ENCODE data around the gene AIMP1. TPM values are rescaled to one million over a fixed set of nuclear protein-coding genes. Genes with fewer than 3 reads are reported as not detected.

Gene AIMP1
- total RNA-seq, 2 donors from 2014 or later: 12.6 to 37.3 TPM

GRCh38 chr4:106323119-106323518 lies 6.8 kb downstream of the AIMP1 start:
- Histone ChIP-seq H3K27ac (no peak overlapping the region), H3K4me1 (ENCODE audit: control insufficient read depth in 1 of 2, low read depth in 2 of 2) (peaks cover 13 to 31% of the 10 kb centered on the region in 2 donors), H3K27me3 (replicated peaks; ENCODE audit: insufficient read depth) (no peaks in the 10 kb centered on the region), H3K9me3 (no peaks in the 10 kb centered on the region), H3K4me3 (no peak overlapping the region), H3K36me3 (peaks cover 15% of the 10 kb centered on the region)
- TF ChIP-seq, protein P1, sequence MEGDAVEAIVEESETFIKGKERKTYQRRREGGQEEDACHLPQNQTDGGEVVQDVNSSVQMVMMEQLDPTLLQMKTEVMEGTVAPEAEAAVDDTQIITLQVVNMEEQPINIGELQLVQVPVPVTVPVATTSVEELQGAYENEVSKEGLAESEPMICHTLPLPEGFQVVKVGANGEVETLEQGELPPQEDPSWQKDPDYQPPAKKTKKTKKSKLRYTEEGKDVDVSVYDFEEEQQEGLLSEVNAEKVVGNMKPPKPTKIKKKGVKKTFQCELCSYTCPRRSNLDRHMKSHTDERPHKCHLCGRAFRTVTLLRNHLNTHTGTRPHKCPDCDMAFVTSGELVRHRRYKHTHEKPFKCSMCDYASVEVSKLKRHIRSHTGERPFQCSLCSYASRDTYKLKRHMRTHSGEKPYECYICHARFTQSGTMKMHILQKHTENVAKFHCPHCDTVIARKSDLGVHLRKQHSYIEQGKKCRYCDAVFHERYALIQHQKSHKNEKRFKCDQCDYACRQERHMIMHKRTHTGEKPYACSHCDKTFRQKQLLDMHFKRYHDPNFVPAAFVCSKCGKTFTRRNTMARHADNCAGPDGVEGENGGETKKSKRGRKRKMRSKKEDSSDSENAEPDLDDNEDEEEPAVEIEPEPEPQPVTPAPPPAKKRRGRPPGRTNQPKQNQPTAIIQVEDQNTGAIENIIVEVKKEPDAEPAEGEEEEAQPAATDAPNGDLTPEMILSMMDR (IDR thresholded peaks at IDR 0.05): no peak
- ATAC-seq (ENCODE audit: insufficient number of reproducible peaks, low FRiP score, low read depth) (no peak), DNase-seq (ENCODE audit: low spot score) (no peak)

DNA sequence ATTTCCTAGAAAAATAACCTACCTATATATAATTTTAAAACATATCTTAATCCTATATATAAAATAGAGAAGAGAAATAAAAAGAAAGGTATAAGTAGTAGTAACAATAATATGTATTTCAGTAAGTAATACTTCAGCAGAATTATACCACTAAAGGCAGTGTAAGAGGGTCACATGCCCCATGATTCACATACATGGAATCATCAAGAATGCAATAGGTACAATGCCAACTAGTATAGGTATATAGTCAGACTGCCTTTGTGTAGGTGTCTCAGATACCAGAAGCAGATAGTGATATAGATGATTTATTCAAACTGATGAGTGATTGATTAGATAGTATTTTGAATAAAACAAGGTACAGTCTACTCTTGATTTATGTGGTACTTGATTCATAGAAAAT lies 9.4 kb downstream of the AIMP1 start:
- Histone ChIP-seq H3K4me1 (ENCODE audit: control insufficient read depth in 1 of 2, low read depth in 2 of 2) (peaks cover 11 to 14% of the 10 kb centered on the region in 2 donors), H3K27me3 (replicated peaks; ENCODE audit: insufficient read depth) (no peaks in the 10 kb centered on the region), H3K36me3 (peaks cover 22% of the 10 kb centered on the region), H3K27ac (no peak overlapping the region), H3K4me3 (no peak overlapping the region), H3K9me3 (no peaks in the 10 kb centered on the region)
- DNase-seq (ENCODE audit: low spot score): no peak
- ATAC-seq (ENCODE audit: insufficient number of reproducible peaks, low FRiP score, low read depth): no peak
- TF ChIP-seq, protein P1 (IDR thresholded peaks at IDR 0.05): no peak

DNA sequence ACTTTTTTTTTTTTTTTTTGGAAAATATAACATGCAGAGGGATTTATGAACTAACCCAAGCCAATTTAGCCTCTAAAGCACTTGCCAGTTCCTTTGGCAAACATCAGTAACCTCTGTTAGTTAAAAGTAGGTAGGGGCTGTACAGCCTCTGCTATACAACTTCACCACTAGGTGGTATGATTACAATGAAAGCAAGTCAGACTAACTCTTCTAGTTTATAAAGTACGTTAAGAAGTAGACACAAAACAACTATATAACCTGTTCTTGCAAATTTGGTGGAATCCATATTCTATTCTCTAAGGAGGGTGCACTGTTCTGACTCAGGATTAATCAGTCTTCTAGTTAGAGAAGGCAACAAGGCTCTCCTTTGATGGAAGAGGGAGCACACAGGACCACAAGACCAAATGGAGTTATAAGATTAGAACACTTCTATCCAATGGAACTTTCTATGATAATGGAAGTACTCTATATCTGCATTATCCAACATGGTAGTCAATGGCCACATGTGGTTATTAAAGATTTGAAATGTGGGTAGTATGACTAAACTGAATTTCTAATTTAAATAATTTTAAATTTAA lies 12.8 kb downstream of the AIMP1 start:
- peaks cover 41% of the 10 kb centered on the region for H3K36me3 ChIP-seq
- peaks cover 0 to 4% of the 10 kb centered on the region in 2 donors for H3K4me1 ChIP-seq (ENCODE audit: control insufficient read depth in 1 of 2, low read depth in 2 of 2)
- H3K4me3 ChIP-seq: no peak overlapping the region
- DNase-seq (ENCODE audit: low spot score): no peak
- H3K9me3 ChIP-seq: no peaks in the 10 kb centered on the region
- H3K27me3 ChIP-seq (replicated peaks; ENCODE audit: insufficient read depth): no peaks in the 10 kb centered on the region
- H3K27ac ChIP-seq: no peak overlapping the region
- no peak for ATAC-seq (ENCODE audit: insufficient number of reproducible peaks, low FRiP score, low read depth)
- TF ChIP-seq, protein P1 (IDR thresholded peaks at IDR 0.05): peak; percentile 56

GRCh38 chr4:106333186-106333585 lies 16.8 kb downstream of the AIMP1 start:
- Histone ChIP-seq H3K27me3 (replicated peaks; ENCODE audit: insufficient read depth) (no peaks in the 10 kb centered on the region), H3K36me3 (peaks cover 42% of the 10 kb centered on the region), H3K4me1 (ENCODE audit: control insufficient read depth in 1 of 2, low read depth in 2 of 2) (no peaks in the 10 kb centered on the region), H3K9me3 (no peaks in the 10 kb centered on the region), H3K4me3 (no peak overlapping the region), H3K27ac (no peak overlapping the region)
- ATAC-seq (ENCODE audit: insufficient number of reproducible peaks, low FRiP score, low read depth) (no peak), DNase-seq (ENCODE audit: low spot score) (no peak)
- TF ChIP-seq, protein P1 (IDR thresholded peaks at IDR 0.05): no peak

DNA sequence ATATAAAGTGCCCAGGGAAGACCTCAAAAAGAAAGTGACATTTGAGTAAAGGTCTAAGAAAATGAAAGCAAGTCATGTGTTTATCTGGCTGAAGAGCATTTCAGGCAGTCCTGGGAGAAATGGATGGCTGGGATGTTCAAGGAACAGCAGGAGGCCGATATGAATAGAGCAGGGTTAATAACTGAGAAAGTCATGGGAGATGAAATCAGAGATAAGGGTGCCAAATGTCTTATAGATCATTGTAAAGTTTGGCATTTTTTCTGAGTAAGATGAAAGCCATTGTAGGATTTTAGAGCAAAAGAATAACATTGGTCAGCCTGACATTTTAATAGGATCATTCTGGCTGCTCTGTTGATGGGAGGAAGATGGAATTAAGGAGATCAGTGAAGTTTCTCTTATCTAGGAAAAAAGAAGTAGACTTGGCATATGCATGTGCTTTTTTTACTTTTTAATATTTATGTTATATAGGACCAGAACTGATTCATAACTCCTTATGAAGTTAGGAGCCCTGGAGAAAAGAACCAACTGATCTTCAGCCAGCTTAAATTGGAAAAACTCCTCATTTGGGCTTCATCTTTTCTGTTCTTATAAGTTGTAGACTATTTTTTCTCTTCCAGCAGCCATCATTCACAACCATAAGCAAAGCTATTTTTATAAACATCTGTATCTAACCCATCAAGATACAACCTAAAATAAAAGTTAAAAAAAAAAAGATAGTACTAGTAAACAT lies 18.6 kb downstream of the AIMP1 start:
- Histone ChIP-seq H3K27ac (no peak overlapping the region), H3K4me1 (ENCODE audit: control insufficient read depth in 1 of 2, low read depth in 2 of 2) (no peaks in the 10 kb centered on the region), H3K36me3 (peaks cover 44% of the 10 kb centered on the region), H3K27me3 (replicated peaks; ENCODE audit: insufficient read depth) (no peaks in the 10 kb centered on the region), H3K4me3 (no peak overlapping the region), H3K9me3 (no peaks in the 10 kb centered on the region)
- TF ChIP-seq, protein P1 (IDR thresholded peaks at IDR 0.05): no peak
- no peak for ATAC-seq (ENCODE audit: insufficient number of reproducible peaks, low FRiP score, low read depth)
- DNase-seq (ENCODE audit: low spot score): no peak
